ENCODE measurements around the gene FOXI1.

DNA sequence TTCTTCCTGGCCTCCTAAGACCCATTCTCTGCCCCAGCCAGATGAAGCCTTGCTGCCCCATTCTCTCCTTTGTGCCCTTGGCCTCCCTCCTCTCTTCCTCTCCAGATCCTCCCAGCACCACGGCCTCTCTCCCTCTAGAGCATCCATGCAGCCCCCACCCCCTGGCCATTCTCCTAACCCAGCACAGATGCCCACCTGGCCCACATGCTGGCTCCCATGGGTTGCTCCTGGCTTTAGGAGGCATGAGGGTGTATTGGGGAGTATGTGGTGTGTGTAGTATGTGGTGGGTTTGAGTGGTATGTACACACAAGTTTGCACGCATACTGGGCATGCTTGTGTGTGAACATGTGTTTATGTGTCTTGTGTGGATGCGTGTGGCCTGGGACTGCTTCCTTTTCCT lies 47.1 kb downstream of the FOXI1 start:
- TF ChIP-seq POLR2A (IDR thresholded peaks at IDR 0.05; ENCODE audit: low read depth) (no peak), EP300 (IDR thresholded peaks at IDR 0.05) (no peak)
- TF ChIP-seq, protein P1, sequence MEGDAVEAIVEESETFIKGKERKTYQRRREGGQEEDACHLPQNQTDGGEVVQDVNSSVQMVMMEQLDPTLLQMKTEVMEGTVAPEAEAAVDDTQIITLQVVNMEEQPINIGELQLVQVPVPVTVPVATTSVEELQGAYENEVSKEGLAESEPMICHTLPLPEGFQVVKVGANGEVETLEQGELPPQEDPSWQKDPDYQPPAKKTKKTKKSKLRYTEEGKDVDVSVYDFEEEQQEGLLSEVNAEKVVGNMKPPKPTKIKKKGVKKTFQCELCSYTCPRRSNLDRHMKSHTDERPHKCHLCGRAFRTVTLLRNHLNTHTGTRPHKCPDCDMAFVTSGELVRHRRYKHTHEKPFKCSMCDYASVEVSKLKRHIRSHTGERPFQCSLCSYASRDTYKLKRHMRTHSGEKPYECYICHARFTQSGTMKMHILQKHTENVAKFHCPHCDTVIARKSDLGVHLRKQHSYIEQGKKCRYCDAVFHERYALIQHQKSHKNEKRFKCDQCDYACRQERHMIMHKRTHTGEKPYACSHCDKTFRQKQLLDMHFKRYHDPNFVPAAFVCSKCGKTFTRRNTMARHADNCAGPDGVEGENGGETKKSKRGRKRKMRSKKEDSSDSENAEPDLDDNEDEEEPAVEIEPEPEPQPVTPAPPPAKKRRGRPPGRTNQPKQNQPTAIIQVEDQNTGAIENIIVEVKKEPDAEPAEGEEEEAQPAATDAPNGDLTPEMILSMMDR (IDR thresholded peaks at IDR 0.05): no peak
